Measurements from ENCODE around the gene NPHP4.
A peak's percentile ranks its signal among the peaks of the same experiment; 100 is the strongest.

Gene NPHP4

GRCh38 chr1:5992026-5992813, at the start of gene NPHP4:
TSS of gene NPHP4 (minus strand) at chr1:5992425. CDS start at chr1:5986289, 6,136 bp downstream.
- DNase-seq = peak; percentile 95

DNA sequence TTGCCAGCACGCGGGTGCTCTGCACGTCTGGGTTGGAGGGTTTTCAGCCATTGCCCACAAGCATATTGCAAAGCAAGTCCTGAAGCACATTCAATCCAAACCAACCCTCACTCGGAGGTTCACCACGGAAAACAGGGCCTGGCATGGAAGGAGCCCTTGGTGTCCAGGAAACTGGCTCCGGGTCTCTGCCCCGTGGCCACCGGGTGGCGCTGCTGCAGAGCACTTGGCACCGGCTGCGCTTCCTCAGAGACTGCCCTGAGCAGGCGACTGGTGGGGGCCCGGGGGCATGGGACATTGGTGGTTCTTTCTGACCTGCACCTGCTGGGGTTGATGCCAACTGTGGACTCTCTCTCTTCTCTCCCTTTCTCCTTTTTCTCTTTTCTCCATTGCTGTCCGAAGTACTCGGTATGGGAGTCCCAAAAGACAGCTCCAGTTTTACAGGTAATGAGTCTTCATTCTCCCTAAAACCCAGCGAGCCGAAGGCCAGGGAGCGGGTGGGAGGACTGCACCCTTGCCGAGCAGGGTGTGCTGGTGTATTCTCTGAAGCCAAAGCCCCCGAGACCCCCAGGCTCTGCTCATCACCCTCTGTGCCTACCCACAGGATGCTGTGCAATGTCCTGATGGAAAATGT, 49.3 kb upstream of the NPHP4 start:
- DNase-seq = no peak

- DNase-seq = no peak
Measured at GRCh38 chr1:6040861-6041415, 48.7 kb upstream of the NPHP4 start.

GRCh38 chr1:6040444-6040843, 48.2 kb upstream of the NPHP4 start:
- DNase-seq = no peak

- DNase-seq = no peak
Measured at GRCh38 chr1:6039031-6039430, 46.8 kb upstream of the NPHP4 start.

DNA sequence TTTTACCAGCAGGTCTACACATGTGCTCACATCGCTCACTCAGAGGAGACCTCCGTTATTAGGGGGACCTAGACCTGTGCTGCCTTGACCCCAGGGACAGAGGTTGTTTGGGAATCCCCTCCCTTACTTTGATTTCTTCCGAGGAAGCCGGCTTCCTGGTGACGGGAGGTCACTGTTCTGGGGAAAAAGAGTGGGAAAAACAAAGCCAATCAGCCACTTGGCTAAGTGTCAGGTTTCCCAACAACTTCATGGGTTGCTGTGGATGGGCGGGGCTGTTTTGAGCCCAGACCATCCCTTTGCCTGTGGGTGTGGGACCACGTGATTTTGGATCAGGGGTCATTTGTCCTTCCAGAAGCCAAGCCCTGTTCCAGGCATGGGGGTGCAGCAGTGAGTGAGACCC, 46.4 kb upstream of the NPHP4 start:
- DNase-seq = no peak

DNA sequence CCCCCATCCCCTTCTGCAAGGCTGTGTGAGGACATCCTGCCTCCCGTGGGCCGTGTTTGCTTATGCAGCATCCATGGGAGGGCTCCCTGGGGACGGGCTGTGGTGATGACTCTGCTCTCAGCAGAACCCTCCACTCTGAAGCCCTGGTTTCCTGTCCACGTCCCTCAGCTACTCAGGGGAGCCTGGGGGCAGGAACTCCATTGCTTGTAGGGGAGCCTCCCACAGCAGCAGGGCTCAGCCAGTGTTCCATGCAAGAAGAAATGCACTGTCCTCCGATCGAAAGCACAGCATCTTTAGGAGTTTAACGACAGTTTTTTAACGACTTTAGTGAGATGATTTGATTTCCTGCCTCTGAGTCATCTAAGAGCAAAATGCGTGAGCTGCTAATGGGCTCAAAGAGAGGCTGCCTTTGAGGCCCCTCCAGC, 45.1 kb upstream of the NPHP4 start:
- no peak for DNase-seq

GRCh38 chr1:6035719-6036118, 43.5 kb upstream of the NPHP4 start:
- no peak for DNase-seq

GRCh38 chr1:6035303-6035702, 43.1 kb upstream of the NPHP4 start:
- no peak for DNase-seq

- DNase-seq = no peak
Measured at GRCh38 chr1:6034750-6035096, 42.5 kb upstream of the NPHP4 start.

DNA sequence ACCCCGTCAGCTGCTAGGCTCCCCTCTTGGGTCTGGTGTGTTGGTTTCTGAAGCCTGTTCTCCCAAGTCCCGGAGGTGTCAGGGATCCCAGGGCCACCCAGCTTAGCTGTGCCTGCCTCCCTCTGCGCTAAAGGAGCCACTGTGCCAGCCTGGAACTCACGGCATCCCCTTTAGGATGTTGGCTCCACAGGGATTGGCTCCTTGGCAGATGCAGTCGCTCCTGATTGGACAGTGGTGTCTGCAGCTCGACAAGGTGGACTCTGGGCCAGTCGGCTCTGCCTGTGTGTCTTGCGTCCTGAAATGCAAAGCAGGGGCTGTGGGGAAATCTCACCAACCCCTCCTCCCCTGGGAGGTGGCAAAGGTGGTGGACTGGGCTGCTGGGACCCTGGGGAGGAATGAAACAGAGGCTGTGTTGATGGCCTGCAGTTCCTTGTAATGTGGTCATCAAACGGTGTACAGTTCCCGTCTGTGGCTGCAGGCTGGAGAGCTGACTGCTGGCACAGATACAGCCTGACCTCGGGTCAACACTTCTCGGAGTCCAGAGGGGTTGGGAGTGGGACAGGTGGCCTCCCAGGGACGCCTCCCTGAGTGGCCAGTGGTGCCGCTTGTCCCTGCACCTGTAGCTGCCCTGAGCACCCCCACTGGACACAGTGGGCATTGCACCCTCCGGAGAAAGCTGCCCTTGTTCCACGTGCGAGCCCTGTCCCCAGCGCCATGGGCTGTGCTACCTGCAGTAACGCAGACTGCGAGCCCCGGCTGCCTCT, 41.9 kb upstream of the NPHP4 start:
- no peak for DNase-seq

DNA sequence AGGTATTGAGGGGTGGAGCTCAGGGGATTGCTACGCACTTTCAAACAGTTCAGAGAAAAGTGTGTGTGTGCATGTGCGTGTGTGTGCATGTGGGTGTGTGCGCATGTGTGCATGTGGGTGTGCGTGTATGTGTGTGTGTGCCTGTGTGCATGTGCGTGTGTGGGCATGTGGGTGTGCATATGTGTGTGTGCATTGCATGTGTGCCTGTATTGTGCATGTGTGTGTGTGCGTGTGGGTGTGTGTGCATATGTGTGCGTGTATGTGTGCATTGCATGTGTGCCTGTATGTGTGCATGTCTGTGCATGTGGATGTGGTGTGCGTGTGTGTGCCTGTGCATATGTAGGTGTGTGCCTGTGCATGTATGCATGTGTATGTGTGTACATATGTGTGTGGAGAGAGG, 40.9 kb upstream of the NPHP4 start:
- no peak for DNase-seq

GRCh38 chr1:6030547-6031261, 38.5 kb upstream of the NPHP4 start:
- DNase-seq = no peak

- no peak for DNase-seq
Measured at GRCh38 chr1:6030132-6030531, 37.9 kb upstream of the NPHP4 start.

- DNase-seq = no peak
Measured at GRCh38 chr1:6029351-6029750, 37.1 kb upstream of the NPHP4 start.

- no peak for DNase-seq
Measured at GRCh38 chr1:6028042-6028850, 36.0 kb upstream of the NPHP4 start.

DNA sequence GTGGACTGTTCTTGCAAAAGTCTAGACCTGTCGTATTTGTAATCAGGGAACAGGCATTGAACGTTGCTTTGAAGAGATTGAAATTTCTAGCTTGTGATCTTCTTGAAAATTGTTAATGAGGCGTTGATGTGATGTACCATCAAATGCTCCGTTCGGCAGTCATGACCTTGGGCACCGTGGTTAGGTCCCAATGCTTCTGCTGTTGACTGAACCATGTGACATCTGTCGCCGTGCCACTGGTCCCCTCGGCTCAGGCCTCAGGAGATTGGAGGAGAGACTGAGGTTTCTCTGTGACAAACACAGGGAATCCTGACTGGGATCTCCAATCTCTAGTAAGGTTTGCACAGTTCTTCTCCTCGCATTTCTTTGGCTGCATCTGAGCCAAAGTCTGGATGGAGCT, 35.4 kb upstream of the NPHP4 start:
- no peak for DNase-seq

DNA sequence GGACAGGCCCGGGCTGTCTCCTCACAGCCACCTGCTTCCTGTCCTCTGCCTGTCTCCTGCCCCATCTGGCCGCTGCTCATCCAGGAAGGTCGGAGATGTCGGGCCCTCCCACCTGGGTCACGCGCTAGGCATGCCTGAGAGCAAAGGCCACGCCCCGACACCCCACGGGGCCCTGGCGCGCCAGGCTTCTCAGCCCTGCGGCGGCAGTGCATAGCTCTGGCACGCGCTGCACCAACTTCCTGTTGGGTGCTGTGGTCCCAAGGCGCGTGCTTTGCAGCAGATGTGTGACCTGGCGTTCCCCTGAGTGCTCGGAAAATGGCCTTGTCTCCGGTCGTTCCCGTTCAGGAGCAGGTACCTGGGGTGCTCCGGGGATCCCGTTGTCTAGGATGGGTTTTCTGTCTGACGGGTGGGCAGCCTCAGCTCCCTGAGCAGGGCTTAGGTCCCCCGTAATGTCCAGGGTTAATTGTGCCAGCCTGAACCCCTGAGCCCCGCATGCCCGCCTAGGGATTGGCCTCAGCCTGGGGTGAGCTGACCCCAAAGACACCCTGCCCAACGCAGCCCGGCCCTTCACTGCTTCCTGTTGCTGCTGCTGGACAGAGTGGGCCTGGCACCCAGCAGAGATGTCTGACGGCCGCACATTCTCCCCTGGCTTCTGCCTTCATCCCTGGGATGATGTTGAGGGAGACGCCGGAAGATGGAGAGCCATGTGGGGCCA, 34.0 kb upstream of the NPHP4 start:
- DNase-seq = peak; percentile 83

- no peak for DNase-seq
Measured at GRCh38 chr1:6025269-6026094, 33.3 kb upstream of the NPHP4 start.

- DNase-seq = no peak
Measured at GRCh38 chr1:6024376-6024775, 32.2 kb upstream of the NPHP4 start.
